ENCODE data around the gene EFCAB13.

DNA sequence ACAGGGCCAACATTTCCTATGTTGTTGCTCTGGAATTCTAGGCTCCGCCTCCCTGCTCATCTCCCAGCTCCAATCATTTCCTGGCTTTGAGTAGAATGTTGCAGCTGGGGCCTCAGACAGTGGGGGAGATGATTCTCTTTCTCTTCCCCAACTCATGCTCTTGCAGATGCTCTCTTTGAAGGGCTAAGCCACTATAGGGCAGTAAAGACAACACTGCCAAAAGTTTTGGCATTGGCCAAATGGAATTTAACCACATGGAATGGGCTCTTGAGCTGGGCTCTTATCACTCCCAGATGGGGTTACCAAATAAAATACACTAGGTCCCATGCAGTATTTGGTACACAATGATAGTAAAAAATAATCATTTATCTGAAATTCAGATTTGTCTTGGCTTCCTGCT is 19.6 kb upstream of the EFCAB13 start:
- TF ChIP-seq, protein P1, sequence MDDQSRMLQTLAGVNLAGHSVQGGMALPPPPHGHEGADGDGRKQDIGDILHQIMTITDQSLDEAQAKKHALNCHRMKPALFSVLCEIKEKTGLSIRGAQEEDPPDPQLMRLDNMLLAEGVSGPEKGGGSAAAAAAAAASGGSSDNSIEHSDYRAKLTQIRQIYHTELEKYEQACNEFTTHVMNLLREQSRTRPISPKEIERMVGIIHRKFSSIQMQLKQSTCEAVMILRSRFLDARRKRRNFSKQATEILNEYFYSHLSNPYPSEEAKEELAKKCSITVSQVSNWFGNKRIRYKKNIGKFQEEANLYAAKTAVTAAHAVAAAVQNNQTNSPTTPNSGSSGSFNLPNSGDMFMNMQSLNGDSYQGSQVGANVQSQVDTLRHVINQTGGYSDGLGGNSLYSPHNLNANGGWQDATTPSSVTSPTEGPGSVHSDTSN (CRISPR knock-in tag; IDR thresholded peaks at IDR 0.05), result no peak
- TF ChIP-seq ZNF423 (tag by site-specific recombination; IDR thresholded peaks at IDR 0.05) (no peak), ZNF274 (IDR thresholded peaks at IDR 0.05; ENCODE audit: low read length) (no peak), ZNF274 (tag by site-specific recombination; IDR thresholded peaks at IDR 0.05; ENCODE audit: borderline replicate concordance) (no peak), YY1 (tag by site-specific recombination; IDR thresholded peaks at IDR 0.05) (no peak), KLF16 (tag by site-specific recombination; IDR thresholded peaks at IDR 0.05) (no peak), KLF10 (tag by site-specific recombination; IDR thresholded peaks at IDR 0.05) (no peak), ZNF629 (tag by site-specific recombination; IDR thresholded peaks at IDR 0.05) (no peak), ZNF169 (tag by site-specific recombination; IDR thresholded peaks at IDR 0.05) (no peak)
- TF ChIP-seq, protein P2, sequence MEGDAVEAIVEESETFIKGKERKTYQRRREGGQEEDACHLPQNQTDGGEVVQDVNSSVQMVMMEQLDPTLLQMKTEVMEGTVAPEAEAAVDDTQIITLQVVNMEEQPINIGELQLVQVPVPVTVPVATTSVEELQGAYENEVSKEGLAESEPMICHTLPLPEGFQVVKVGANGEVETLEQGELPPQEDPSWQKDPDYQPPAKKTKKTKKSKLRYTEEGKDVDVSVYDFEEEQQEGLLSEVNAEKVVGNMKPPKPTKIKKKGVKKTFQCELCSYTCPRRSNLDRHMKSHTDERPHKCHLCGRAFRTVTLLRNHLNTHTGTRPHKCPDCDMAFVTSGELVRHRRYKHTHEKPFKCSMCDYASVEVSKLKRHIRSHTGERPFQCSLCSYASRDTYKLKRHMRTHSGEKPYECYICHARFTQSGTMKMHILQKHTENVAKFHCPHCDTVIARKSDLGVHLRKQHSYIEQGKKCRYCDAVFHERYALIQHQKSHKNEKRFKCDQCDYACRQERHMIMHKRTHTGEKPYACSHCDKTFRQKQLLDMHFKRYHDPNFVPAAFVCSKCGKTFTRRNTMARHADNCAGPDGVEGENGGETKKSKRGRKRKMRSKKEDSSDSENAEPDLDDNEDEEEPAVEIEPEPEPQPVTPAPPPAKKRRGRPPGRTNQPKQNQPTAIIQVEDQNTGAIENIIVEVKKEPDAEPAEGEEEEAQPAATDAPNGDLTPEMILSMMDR (tag by site-specific recombination; IDR thresholded peaks at IDR 0.05), result no peak
- TF ChIP-seq, protein P3, sequence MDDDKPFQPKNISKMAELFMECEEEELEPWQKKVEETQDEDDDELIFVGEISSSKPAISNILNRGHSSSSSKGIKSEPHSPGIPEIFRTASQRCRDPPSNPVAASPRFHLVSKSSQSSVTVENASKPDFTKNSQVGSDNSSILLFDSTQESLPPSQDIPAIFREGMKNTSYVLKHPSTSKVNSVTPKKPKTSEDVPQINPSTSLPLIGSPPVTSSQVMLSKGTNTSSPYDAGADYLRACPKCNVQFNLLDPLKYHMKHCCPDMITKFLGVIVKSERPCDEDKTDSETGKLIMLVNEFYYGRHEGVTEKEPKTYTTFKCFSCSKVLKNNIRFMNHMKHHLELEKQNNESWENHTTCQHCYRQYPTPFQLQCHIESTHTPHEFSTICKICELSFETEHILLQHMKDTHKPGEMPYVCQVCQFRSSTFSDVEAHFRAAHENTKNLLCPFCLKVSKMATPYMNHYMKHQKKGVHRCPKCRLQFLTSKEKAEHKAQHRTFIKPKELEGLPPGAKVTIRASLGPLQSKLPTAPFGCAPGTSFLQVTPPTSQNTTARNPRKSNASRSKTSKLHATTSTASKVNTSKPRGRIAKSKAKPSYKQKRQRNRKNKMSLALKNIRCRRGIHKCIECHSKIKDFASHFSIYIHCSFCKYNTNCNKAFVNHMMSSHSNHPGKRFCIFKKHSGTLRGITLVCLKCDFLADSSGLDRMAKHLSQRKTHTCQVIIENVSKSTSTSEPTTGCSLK (tag by site-specific recombination; IDR thresholded peaks at IDR 0.05), result no peak

Data from HEK293 (cell line).